Smooth muscle cell (in vitro differentiated cells): Measurements from ENCODE around the gene DUSP7. TPM values are rescaled to one million over a fixed set of nuclear protein-coding genes. Genes with fewer than 3 reads are reported as not detected.

Source experiments
- DNase-seq: peaks from one replicate; lab custom pipeline; 2025; ENCODE audit not compliant: unreplicated experiment; lab: John Stamatoyannopoulos, UW
- H2AFZ ChIP-seq: fragments of 200-600 bp; sonication (generic); 2 replicates; pipeline ENCODE4 v1.6.0; 2016; ENCODE audit warnings: antibody characterized with exemption, low read depth, mild to moderate bottlenecking
- H3F3A ChIP-seq: fragments of 200-600 bp; sonication (generic); 2 replicates; pipeline ENCODE4 v1.6.0; 2017; ENCODE audit warnings: antibody characterized with exemption, low read depth
- H3K27ac ChIP-seq: fragments of 200-600 bp; sonication (generic); 2 replicates; pipeline ENCODE4 v1.5.1; 2016; ENCODE audit warnings: low read depth, mild to moderate bottlenecking
- H3K27me3 ChIP-seq: fragments of 200-600 bp; sonication (generic); 2 replicates; pipeline ENCODE4 v1.6.1; 2016; ENCODE audit warnings: low read depth, mild to moderate bottlenecking
- H3K36me3 ChIP-seq: fragments of 200-600 bp; sonication (generic); 2 replicates; pipeline ENCODE4 v1.5.1; 2016; ENCODE audit warnings: low read depth
- H3K4me1 ChIP-seq: fragments of 200-600 bp; sonication (generic); 2 replicates; pipeline ENCODE4 v1.5.1; 2016; ENCODE audit warnings: low read depth
- H3K4me2 ChIP-seq: fragments of 200-600 bp; sonication (generic); 2 replicates; pipeline ENCODE4 v1.6.0; 2016; ENCODE audit warnings: mild to moderate bottlenecking
- H3K4me3 ChIP-seq: fragments of 200-600 bp; sonication (generic); 2 replicates; pipeline ENCODE4 v1.5.1; 2016; ENCODE audit warnings: mild to moderate bottlenecking
- H3K79me2 ChIP-seq: fragments of 200-600 bp; sonication (generic); 2 replicates; pipeline ENCODE4 v1.6.0; 2016; ENCODE audit warnings: low read depth, mild to moderate bottlenecking
- H3K9ac ChIP-seq: fragments of 200-600 bp; sonication (generic); 2 replicates; pipeline ENCODE4 v1.6.0; 2016; ENCODE audit warnings: low read depth
- H3K9me3 ChIP-seq: fragments of 200-600 bp; sonication (generic); replicated peaks from 2 replicates; pipeline ENCODE4 v1.5.1; 2016; ENCODE audit warnings: low read depth
- H4K20me1 ChIP-seq: fragments of 200-600 bp; sonication (generic); 2 replicates; pipeline ENCODE4 v1.6.0; 2016; ENCODE audit warnings: low read depth
- WGBS: methylation state at CpG from one replicate; pipeline ENCODE4 v1.1.7; 2016; ENCODE audit warnings: low lambda C conversion rate; 5-methylcytosine and 5-hydroxymethylcytosine counted together
- polyA plus RNA-seq: library from polyadenylated mRNA; unstranded; fragments of >200 nt; fragmentation: Nextera tagmentation; extraction: Ambion mirVana; gene quantifications from 2 replicates; pipeline ENCODE4 v1.2.1, GENCODE V29; 2016
- total RNA-seq: library from RNA; depleted of rRNA; stranded (reverse); fragments of >200 nt; gene quantifications from 2 replicates; pipeline ENCODE4 v1.2.3, GENCODE V29; 2014
- TF ChIP-seq, protein P1 (sequence below): fragments of 200-600 bp; sonication (generic); IDR thresholded peaks from 2 replicates; pipeline ENCODE4 v1.5.1; 2017; ENCODE audit warnings: borderline replicate concordance, mild to moderate bottlenecking, antibody characterized with exemption; ENCODE audit not compliant: insufficient read depth, poor library complexity, severe bottlenecking

Gene DUSP7
- total and polyA plus RNA-seq, 2 experiments from 2014 or later = 12.4 to 26.8 TPM

DNA sequence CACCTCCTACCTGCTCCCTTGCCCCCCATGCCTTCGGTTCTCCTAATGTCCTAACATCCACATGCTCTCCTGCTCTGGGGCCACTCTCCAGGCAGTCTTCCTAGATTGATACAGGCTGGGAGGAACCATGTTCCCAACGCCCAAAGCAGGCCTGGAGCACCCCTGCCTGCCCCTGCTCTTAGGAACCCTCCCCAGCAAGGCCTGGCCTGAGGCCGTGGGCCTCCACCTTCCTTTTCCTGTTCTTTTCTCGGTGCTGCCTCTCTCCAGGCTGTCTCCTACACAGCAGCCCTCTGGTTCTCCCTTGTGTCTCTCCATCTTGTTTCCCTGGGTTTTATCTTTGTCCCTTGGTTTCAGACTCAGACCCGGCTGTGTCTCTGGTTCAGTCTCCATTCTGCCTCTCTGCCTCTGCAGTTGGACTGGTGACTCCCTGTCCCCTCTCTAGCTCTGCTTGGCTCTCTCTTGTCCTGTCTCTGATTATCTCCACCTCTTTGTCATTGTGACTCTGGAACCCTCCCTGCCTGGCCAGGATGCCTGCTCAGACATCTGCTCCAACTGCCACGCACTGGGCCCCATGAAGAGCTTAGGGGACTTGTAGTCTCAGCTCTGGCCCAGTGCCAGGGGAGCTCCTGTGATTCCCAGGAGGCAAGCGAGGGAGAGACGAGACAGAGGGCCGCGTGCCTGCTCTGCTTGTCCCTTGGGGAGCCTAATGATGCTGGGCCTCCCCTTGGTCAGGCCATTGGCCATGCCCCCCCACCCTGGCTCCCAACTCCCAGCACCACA, 34.7 kb downstream of the DUSP7 start:
- Histone ChIP-seq H3K4me2 (peak overlapping the region; percentile 37), H3K27ac (peak overlapping the region; percentile 4), H3K4me3 (no peak overlapping the region), H3K79me2 (no peaks in the 10 kb centered on the region), H3K27me3 (no peaks in the 10 kb centered on the region), H3K9me3 (no peaks in the 10 kb centered on the region), H3K9ac (no peak overlapping the region), H3F3A (peaks cover 9% of the 10 kb centered on the region), H2AFZ (peak overlapping the region; percentile 84), H4K20me1 (no peaks in the 10 kb centered on the region), H3K36me3 (no peaks in the 10 kb centered on the region), H3K4me1 (peaks cover 9% of the 10 kb centered on the region)
- whole genome bisulfite sequencing = 62% methylated on average over 10 of the region's 10 CpGs
- TF ChIP-seq, protein P1, sequence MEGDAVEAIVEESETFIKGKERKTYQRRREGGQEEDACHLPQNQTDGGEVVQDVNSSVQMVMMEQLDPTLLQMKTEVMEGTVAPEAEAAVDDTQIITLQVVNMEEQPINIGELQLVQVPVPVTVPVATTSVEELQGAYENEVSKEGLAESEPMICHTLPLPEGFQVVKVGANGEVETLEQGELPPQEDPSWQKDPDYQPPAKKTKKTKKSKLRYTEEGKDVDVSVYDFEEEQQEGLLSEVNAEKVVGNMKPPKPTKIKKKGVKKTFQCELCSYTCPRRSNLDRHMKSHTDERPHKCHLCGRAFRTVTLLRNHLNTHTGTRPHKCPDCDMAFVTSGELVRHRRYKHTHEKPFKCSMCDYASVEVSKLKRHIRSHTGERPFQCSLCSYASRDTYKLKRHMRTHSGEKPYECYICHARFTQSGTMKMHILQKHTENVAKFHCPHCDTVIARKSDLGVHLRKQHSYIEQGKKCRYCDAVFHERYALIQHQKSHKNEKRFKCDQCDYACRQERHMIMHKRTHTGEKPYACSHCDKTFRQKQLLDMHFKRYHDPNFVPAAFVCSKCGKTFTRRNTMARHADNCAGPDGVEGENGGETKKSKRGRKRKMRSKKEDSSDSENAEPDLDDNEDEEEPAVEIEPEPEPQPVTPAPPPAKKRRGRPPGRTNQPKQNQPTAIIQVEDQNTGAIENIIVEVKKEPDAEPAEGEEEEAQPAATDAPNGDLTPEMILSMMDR = no peak
- no peak for DNase-seq

DNA sequence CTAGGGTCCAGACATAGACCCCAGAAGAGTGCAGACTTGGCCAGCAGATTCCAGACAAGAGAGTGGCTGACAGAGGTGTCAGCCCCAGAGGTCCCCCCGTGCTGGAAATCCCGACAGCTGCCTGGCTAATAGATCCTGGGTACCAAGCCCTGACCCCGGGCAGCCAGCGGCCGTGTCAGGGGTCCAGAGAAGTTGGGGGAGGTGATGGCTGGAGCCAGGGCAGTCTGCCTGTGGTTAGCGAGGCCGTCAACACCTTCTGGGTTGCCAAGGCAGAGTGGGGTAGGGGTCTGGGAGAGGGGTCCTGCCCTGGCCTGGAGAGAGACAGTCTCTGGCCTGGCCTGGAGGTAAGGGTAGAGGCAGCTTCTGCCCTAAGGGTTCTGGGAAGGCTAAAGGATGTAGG, 35.6 kb downstream of the DUSP7 start:
- no peak overlapping the region for H3K4me2 ChIP-seq
- H2AFZ ChIP-seq = no peak overlapping the region
- no peak for DNase-seq
- H3K9ac ChIP-seq = no peak overlapping the region
- no peaks in the 10 kb centered on the region for H3K79me2 ChIP-seq
- peaks cover 9% of the 10 kb centered on the region for H3F3A ChIP-seq
- no peaks in the 10 kb centered on the region for H3K36me3 ChIP-seq
- no peak overlapping the region for H3K27ac ChIP-seq
- TF ChIP-seq, protein P1 = no peak
- no peaks in the 10 kb centered on the region for H3K9me3 ChIP-seq
- 96% methylated on average over 7 of the region's 7 CpGs for WGBS
- H3K27me3 ChIP-seq = no peaks in the 10 kb centered on the region
- H3K4me3 ChIP-seq = no peak overlapping the region
- H3K4me1 ChIP-seq = peaks cover 9% of the 10 kb centered on the region
- H4K20me1 ChIP-seq = no peaks in the 10 kb centered on the region

DNA sequence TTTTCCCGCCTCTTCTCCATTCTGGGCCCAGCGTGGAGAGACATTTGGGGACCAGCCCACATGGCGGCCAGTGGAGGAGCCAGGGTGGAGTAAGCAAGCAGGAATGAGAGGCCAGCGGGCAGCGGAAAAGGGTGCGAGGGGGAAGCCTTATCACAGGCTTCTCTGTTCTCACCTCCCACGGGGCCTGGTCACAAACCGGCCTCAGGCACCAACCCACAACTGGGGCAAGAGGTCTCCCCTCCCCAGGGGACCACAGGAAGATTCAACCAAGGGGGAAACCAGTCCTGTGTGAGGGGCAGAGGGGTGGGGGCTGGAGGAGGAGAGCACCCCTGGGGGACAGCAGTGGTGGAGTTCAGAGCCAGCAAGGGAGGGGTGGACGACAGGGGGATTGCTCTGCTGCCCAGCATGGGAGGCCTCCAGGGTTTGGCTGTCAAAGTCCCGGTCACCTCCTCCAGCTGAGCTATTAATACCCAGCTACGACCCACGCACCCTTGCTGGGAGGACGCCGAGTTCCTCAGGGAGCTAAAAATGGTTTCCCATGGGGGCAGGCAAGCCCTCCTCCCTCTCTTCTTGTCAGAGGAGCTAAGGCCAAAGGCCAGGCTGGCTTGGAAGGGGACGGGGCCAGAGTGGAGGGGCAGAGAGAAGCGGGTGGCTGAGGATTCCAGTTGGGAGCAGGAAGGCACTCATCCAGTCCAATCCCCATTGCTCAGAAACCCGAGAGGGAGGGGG, 36.9 kb downstream of the DUSP7 start:
- H4K20me1 ChIP-seq = no peaks in the 10 kb centered on the region
- H3K4me2 ChIP-seq = peak overlapping the region; percentile 21
- H3K27me3 ChIP-seq = no peaks in the 10 kb centered on the region
- H3K9ac ChIP-seq = no peak overlapping the region
- H3K4me3 ChIP-seq = no peak overlapping the region
- no peaks in the 10 kb centered on the region for H3K79me2 ChIP-seq
- no peak overlapping the region for H3K27ac ChIP-seq
- TF ChIP-seq, protein P1 = no peak
- peaks cover 9% of the 10 kb centered on the region for H3F3A ChIP-seq
- H3K36me3 ChIP-seq = no peaks in the 10 kb centered on the region
- H2AFZ ChIP-seq = no peak overlapping the region
- H3K4me1 ChIP-seq = peaks cover 9% of the 10 kb centered on the region
- WGBS = 43% methylated on average over 17 of the region's 17 CpGs
- DNase-seq = no peak
- H3K9me3 ChIP-seq = no peaks in the 10 kb centered on the region
